Endodermal cell (in vitro differentiated cells): ENCODE results near the gene MYO1F. TPM values are rescaled to one million over a fixed set of nuclear protein-coding genes. Genes with fewer than 3 reads are reported as not detected.

Experiments
- DNase-seq: peaks from one replicate; pipeline ENCODE4 v3.0.0-alpha.2; 2017
- H3K27ac ChIP-seq: 2 replicates; pipeline ENCODE4 v1.5.1; 2013; ENCODE audit warnings: mild to moderate bottlenecking, low read depth, low read length, moderate library complexity
- H3K27me3 ChIP-seq: 2 replicates; pipeline ENCODE4 v1.6.1; 2013; ENCODE audit warnings: mild to moderate bottlenecking, low read length, moderate library complexity; ENCODE audit not compliant: insufficient read depth, control insufficient read depth, poor library complexity, severe bottlenecking
- H3K36me3 ChIP-seq: 2 replicates; pipeline ENCODE4 v1.7.0; 2013; ENCODE audit warnings: mild to moderate bottlenecking, low read length, moderate library complexity; ENCODE audit not compliant: control insufficient read depth, insufficient read depth
- H3K4me1 ChIP-seq: one replicate; pipeline ENCODE4 v1.7.0; 2013; ENCODE audit warnings: low read length; ENCODE audit not compliant: control insufficient read depth, insufficient read depth
- H3K4me3 ChIP-seq: 2 replicates; pipeline ENCODE4 v1.5.1; 2013; ENCODE audit warnings: mild to moderate bottlenecking, low read length, moderate library complexity
- H3K9ac ChIP-seq: 2 replicates; pipeline ENCODE4 v1.6.1; 2013; ENCODE audit warnings: mild to moderate bottlenecking, low read length, moderate library complexity; ENCODE audit not compliant: poor library complexity, severe bottlenecking; ENCODE audit errors: extremely low read depth
- H3K9me3 ChIP-seq: 2 replicates; pipeline ENCODE4 v1.6.1; 2013; ENCODE audit warnings: mild to moderate bottlenecking, low read length, moderate library complexity; ENCODE audit not compliant: control insufficient read depth
- H3K27ac Mint-ChIP-seq: 2 replicates; pipeline ENCODE4 v1.8.0; 2020; ENCODE audit warnings: mixed read lengths
- H3K27me3 Mint-ChIP-seq: 2 replicates; pipeline ENCODE4 v1.8.0; 2021; ENCODE audit warnings: mild to moderate bottlenecking, mixed read lengths; ENCODE audit not compliant: insufficient read depth
- H3K36me3 Mint-ChIP-seq: 2 replicates; pipeline ENCODE4 v1.8.0; 2020; ENCODE audit warnings: low read depth, mixed read lengths
- H3K4me1 Mint-ChIP-seq: 2 replicates; pipeline ENCODE4 v1.8.0; 2020; ENCODE audit warnings: mixed read lengths
- H3K4me3 Mint-ChIP-seq: 2 replicates; pipeline ENCODE4 v1.8.0; 2020; ENCODE audit warnings: mild to moderate bottlenecking, moderate library complexity, mixed read lengths
- H3K9me3 Mint-ChIP-seq: 2 replicates; pipeline ENCODE4 v1.8.0; 2020; ENCODE audit warnings: mild to moderate bottlenecking, mixed read lengths
- CTCF ChIP-seq: fragments of 200-600 bp; sonication (generic); conservative IDR thresholded peaks from 2 replicates; pipeline ENCODE4 v1.5.0; 2021; ENCODE audit warnings: antibody characterized with exemption, mild to moderate bottlenecking
- WGBS, 2 experiments: methylation state at CpG; one replicate each; pipeline versions ENCODE4 v1.1.5 to v1.1.7; 2013; ENCODE audit warnings: missing lambda C conversion rate in 2 of 2, mixed read lengths in 1 of 2; ENCODE audit not compliant: insufficient coverage in 1 of 2, insufficient read length in 1 of 2; 5-methylcytosine and 5-hydroxymethylcytosine counted together
- total RNA-seq, 2 donors: library from RNA; stranded (reverse); fragmentation: NEBNext Ultra II Directional in 1 of 2; extraction: Animal tissue kit (Norgen Biotek cat#: 25700) in 1 of 2; gene quantifications; 2 replicates in 1 of 2; 3 replicates in 1 of 2; pipeline ENCODE4 v1.2.1, GENCODE V29; 2021

Gene MYO1F
- total RNA-seq, 2 donors from 2014 or later = 0.57 to 1.1 TPM

- TF ChIP-seq CTCF = no peak
- no peak for DNase-seq
- Histone ChIP-seq H3K36me3 (no peaks in the 10 kb centered on the region), H3K27ac (no peak overlapping the region), H3K9me3 (no peaks in the 10 kb centered on the region), H3K4me1 (no peaks in the 10 kb centered on the region), H3K9ac (no peak overlapping the region), H3K4me3 (no peak overlapping the region), H3K27me3 (no peaks in the 10 kb centered on the region)
- Mint-ChIP-seq H3K36me3 (peaks cover 3% of the 10 kb centered on the region), H3K27me3 (no peaks in the 10 kb centered on the region), H3K9me3 (no peaks in the 10 kb centered on the region), H3K4me3 (no peak overlapping the region), H3K27ac (no peak overlapping the region), H3K4me1 (peaks cover 22% of the 10 kb centered on the region)
- 91 to 100% methylated on average over 5 to 7 of the region's 7 CpGs for WGBS, 2 experiments
These were observed 73.7 kb downstream of the MYO1F start for GRCh38 chr19:8503510-8503909.

GRCh38 chr19:8501981-8502380 is 75.3 kb downstream of the MYO1F start:
- no peaks in the 10 kb centered on the region for H3K27me3 ChIP-seq

GRCh38 chr19:8501516-8501915 is 75.7 kb downstream of the MYO1F start:
- no peak overlapping the region for H3K4me3 Mint-ChIP-seq
- peak overlapping the region; percentile 39 for H3K27ac Mint-ChIP-seq
- DNase-seq = peak; percentile 45
- Histone ChIP-seq H3K27me3 (no peaks in the 10 kb centered on the region), H3K4me1 (no peaks in the 10 kb centered on the region), H3K9me3 (no peaks in the 10 kb centered on the region), H3K36me3 (no peaks in the 10 kb centered on the region), H3K9ac (no peak overlapping the region), H3K4me3 (no peak overlapping the region), H3K27ac (no peak overlapping the region)
- TF ChIP-seq CTCF = no peak
- H3K9me3 Mint-ChIP-seq = no peaks in the 10 kb centered on the region
- H3K36me3 Mint-ChIP-seq = no peaks in the 10 kb centered on the region
- WGBS, 2 experiments = 89 to 90% methylated on average over 6 of the region's 6 CpGs
- peaks cover 22% of the 10 kb centered on the region for H3K4me1 Mint-ChIP-seq
- H3K27me3 Mint-ChIP-seq = no peaks in the 10 kb centered on the region

More at GRCh38 chr19:8501981-8502380, 75.3 kb downstream of the MYO1F start:
- DNase-seq = peak; percentile 49
- Mint-ChIP-seq H3K36me3 (no peaks in the 10 kb centered on the region), H3K4me3 (no peak overlapping the region), H3K27ac (no peak overlapping the region), H3K9me3 (no peaks in the 10 kb centered on the region), H3K27me3 (no peaks in the 10 kb centered on the region), H3K4me1 (peaks cover 22% of the 10 kb centered on the region)
- Histone ChIP-seq H3K4me1 (no peaks in the 10 kb centered on the region), H3K9me3 (no peaks in the 10 kb centered on the region), H3K27ac (no peak overlapping the region), H3K36me3 (no peaks in the 10 kb centered on the region), H3K9ac (no peak overlapping the region), H3K4me3 (no peak overlapping the region)
- TF ChIP-seq CTCF = no peak
- WGBS, 2 experiments = 80 to 89% methylated on average over 5 to 14 of the region's 14 CpGs
